Fibroblast of lung (primary cell): ENCODE measurements around the gene C1orf94. TPM values are rescaled to one million over a fixed set of nuclear protein-coding genes. Genes with fewer than 3 reads are reported as not detected.

ENCODE experiments used
- DNase-seq, 2 donors: peaks; one replicate each; pipeline versions ENCODE4 v3.0.0 to v3.0.0-alpha.2; 2010; ENCODE audit warnings: low read depth in 2 of 2
- H2AFZ ChIP-seq: 2 replicates; pipeline ENCODE4 v1.5.1; 2012; ENCODE audit warnings: low read length, control low read depth, inconsistent platforms
- H3K27ac ChIP-seq: 2 replicates; pipeline ENCODE4 v1.5.1; 2011; ENCODE audit warnings: low read length, control low read depth; ENCODE audit not compliant: insufficient read depth
- H3K27me3 ChIP-seq: 2 replicates; pipeline ENCODE4 v1.5.1; 2011; ENCODE audit warnings: mild to moderate bottlenecking, low read length; ENCODE audit not compliant: control insufficient read depth, insufficient read depth
- H3K36me3 ChIP-seq: 2 replicates; pipeline ENCODE4 v1.5.1; 2011; ENCODE audit warnings: low read length; ENCODE audit not compliant: control insufficient read depth, insufficient read depth
- H3K4me1 ChIP-seq: 2 replicates; pipeline ENCODE4 v1.5.1; 2011; ENCODE audit warnings: low read length; ENCODE audit not compliant: control insufficient read depth, insufficient read depth; ENCODE audit errors: extremely low read depth
- H3K4me2 ChIP-seq: 2 replicates; pipeline ENCODE4 v1.5.1; 2011; ENCODE audit warnings: low read length, control low read depth; ENCODE audit not compliant: insufficient read depth; ENCODE audit errors: extremely low read depth
- H3K4me3 ChIP-seq, 4 experiments: fragments of 200-600 bp in 1 of 4; sonication (generic) in 1 of 4; replicated peaks in 1 of 4; 2 replicates each; pipeline ENCODE4 v1.5.1; 2011 to 2016; ENCODE audit warnings: low read length in 4 of 4, low read depth in 3 of 4, mild to moderate bottlenecking in 3 of 4, control low read depth in 2 of 4, inconsistent platforms in 1 of 4, mixed read lengths in 1 of 4; ENCODE audit not compliant: insufficient read depth in 1 of 4; ENCODE audit errors: control extremely low read depth in 1 of 4
- H3K79me2 ChIP-seq: 2 replicates; pipeline ENCODE4 v1.5.1; 2012; ENCODE audit warnings: mild to moderate bottlenecking, low read length, inconsistent platforms; ENCODE audit not compliant: control insufficient read depth, insufficient read depth
- H3K9ac ChIP-seq: 2 replicates; pipeline ENCODE4 v1.5.1; 2011; ENCODE audit warnings: mild to moderate bottlenecking, low read length, control low read depth; ENCODE audit not compliant: insufficient read depth
- H3K9me3 ChIP-seq: 2 replicates; pipeline ENCODE4 v1.5.1; 2012; ENCODE audit warnings: low read depth, low read length; ENCODE audit not compliant: control insufficient read depth, insufficient read depth
- H4K20me1 ChIP-seq: 2 replicates; pipeline ENCODE4 v1.5.1; 2011; ENCODE audit warnings: low read length; ENCODE audit not compliant: control insufficient read depth, insufficient read depth; ENCODE audit errors: extremely low read depth
- CTCF ChIP-seq, 2 donors: IDR thresholded peaks in 1 of 2; conservative IDR thresholded peaks in 1 of 2; 1 replicate in 1 of 2; 2 replicates in 1 of 2; pipeline ENCODE4 v1.5.1; 2011 to 2012; ENCODE audit warnings: low read length in 2 of 2, control low read depth in 1 of 2, inconsistent platforms in 1 of 2, low read depth in 1 of 2, mild to moderate bottlenecking in 1 of 2
- EZH2 ChIP-seq: IDR thresholded peaks from 2 replicates; pipeline ENCODE4 v1.5.1; 2012; ENCODE audit warnings: low read length, control low read depth, mild to moderate bottlenecking; ENCODE audit errors: missing control alignments
- polyA plus RNA-seq, 2 donors: library from polyadenylated mRNA; depleted of rRNA in 1 of 2; stranded (reverse) in 1 of 2; unstranded in 1 of 2; fragments of >200 nt; gene quantifications; 2 replicates each; pipeline ENCODE4 v1.2.1, GENCODE V29; 2011 to 2012; ENCODE audit warnings: missing spikeins in 1 of 2
- total RNA-seq: library from RNA; depleted of rRNA; stranded (reverse); fragments of >200 nt; gene quantifications from 2 replicates; pipeline ENCODE4 v1.2.1, GENCODE V29; 2014

The C1orf94 gene
- total and polyA plus RNA-seq, 2 donors (not counting 1 experiment from before 2014, with no cell fraction given): under 0.01 to 0.02 TPM

GRCh38 chr1:34186741-34187494 lies 10.2 kb downstream of the C1orf94 start:
- Histone ChIP-seq H3K4me1 (no peaks in the 10 kb centered on the region), H3K9ac (no peak overlapping the region), H3K27ac (no peak overlapping the region), H3K9me3 (no peaks in the 10 kb centered on the region), H3K27me3 (no peaks in the 10 kb centered on the region), H3K4me2 (no peak overlapping the region), H3K4me3 (no peak overlapping the region), H3K79me2 (no peaks in the 10 kb centered on the region), H4K20me1 (no peaks in the 10 kb centered on the region), H2AFZ (no peak overlapping the region), H3K36me3 (no peaks in the 10 kb centered on the region)
- no peak for DNase-seq
- no peak for TF ChIP-seq EZH2
- TF ChIP-seq CTCF (conservative IDR thresholded peaks at IDR 0.05 in 1 of 2, IDR thresholded peaks at IDR 0.05 in 1 of 2; ENCODE audit: low read depth in 1 of 2, low read length in 2 of 2): no peak

DNA sequence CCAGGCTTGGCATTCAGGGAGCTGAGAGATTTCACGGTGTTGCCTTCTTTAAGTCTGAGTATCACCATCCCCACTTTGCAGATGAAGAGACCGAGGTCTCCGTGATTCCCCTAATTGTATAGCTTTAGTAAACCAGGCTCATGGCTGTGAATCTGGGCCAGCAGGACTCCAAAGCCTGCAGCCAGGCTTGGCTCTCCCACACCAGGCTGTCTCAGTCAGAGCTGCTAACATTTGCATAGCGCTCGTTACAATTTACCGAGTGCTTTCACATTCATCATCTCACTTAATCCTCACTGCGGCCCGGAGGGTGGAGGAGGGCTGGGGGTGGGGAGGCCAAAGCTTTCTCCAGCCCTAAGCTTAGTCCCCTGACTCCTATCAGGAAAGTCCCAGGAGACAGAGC lies 11.7 kb downstream of the C1orf94 start:
- no peak overlapping the region for H3K9ac ChIP-seq
- no peaks in the 10 kb centered on the region for H3K79me2 ChIP-seq
- H3K4me3 ChIP-seq: no peak overlapping the region
- DNase-seq: no peak
- no peak overlapping the region for H2AFZ ChIP-seq
- no peaks in the 10 kb centered on the region for H3K4me1 ChIP-seq
- H3K27ac ChIP-seq: no peak overlapping the region
- TF ChIP-seq CTCF (conservative IDR thresholded peaks at IDR 0.05 in 1 of 2, IDR thresholded peaks at IDR 0.05 in 1 of 2; ENCODE audit: low read depth in 1 of 2, low read length in 2 of 2) (no peak), EZH2 (no peak)
- no peaks in the 10 kb centered on the region for H3K27me3 ChIP-seq
- H3K36me3 ChIP-seq: no peaks in the 10 kb centered on the region
- H3K9me3 ChIP-seq: no peaks in the 10 kb centered on the region
- H4K20me1 ChIP-seq: no peaks in the 10 kb centered on the region
- no peak overlapping the region for H3K4me2 ChIP-seq

GRCh38 chr1:34188985-34189384 lies 12.3 kb downstream of the C1orf94 start:
- H3K27me3 ChIP-seq: no peaks in the 10 kb centered on the region
- H3K9me3 ChIP-seq: no peaks in the 10 kb centered on the region
- H2AFZ ChIP-seq: no peak overlapping the region
- no peak overlapping the region for H3K4me3 ChIP-seq
- no peaks in the 10 kb centered on the region for H3K4me1 ChIP-seq
- no peak overlapping the region for H3K9ac ChIP-seq
- H3K4me2 ChIP-seq: no peak overlapping the region
- no peak for TF ChIP-seq EZH2
- H4K20me1 ChIP-seq: no peaks in the 10 kb centered on the region
- no peaks in the 10 kb centered on the region for H3K79me2 ChIP-seq
- H3K36me3 ChIP-seq: no peaks in the 10 kb centered on the region
- H3K27ac ChIP-seq: no peak overlapping the region
- DNase-seq: no peak
